ENCODE measurements around the gene GPATCH1. TPM values are rescaled to one million over a fixed set of nuclear protein-coding genes. Genes with fewer than 3 reads are reported as not detected.
"Not testable (repeated sequence)": the region's sequence is repeated elsewhere in the genome, so short reads cannot be mapped to it uniquely, and the experiment has no call there.

GPATCH1 gene
- 10 to 100 TPM in 1 of 2 donors, 1 to 10 TPM in 1; 7.9 to 12.2 TPM for total RNA-seq

- Histone ChIP-seq H3K27ac (peak within 1 kb of the TSS; percentile 80 to 81), H3K9me3 (no peaks in the 10 kb centered on the region), H3K36me3 (peaks cover 0 to 3% of the 10 kb centered on the region in 2 donors), H3K27me3 (replicated peaks; ENCODE audit: insufficient read depth) (no peaks in the 10 kb centered on the region), H3K4me3 (peak within 1 kb of the TSS; percentile 62 to 92), H3K4me1 (replicated peaks) (peaks cover 5% of the 10 kb centered on the region)
- WGBS = under 1% methylated on average over 62 of the region's 62 CpGs
- TF ChIP-seq CTCF (IDR thresholded peaks at IDR 0.05) = peak in 1 of 4 experiments; percentile 14
- TF ChIP-seq POLR2AphosphoS5 (IDR thresholded peaks at IDR 0.05) = peak; percentile 97
- TF ChIP-seq POLR2A (IDR thresholded peaks at IDR 0.05) = peak; percentile 48
- DNase-seq (ENCODE audit: low spot score) = peak; percentile 86
- intact Hi-C loops (cut with DNase I) = loop anchor here (5.0 kb wide), 1 partner anchor 109 kb away; the partner anchor contains the start of genes CEP89 and FAAP24
Measured at GRCh38 chr19:33080761-33081681, at the start of gene GPATCH1. Gene GPATCH1, plus strand, starts transcription at chr19:33081181. Its CDS starts 13 bp downstream, at chr19:33081194.

GRCh38 chr19:33032218-33032781 lies 48.7 kb upstream of the GPATCH1 start:
- intact Hi-C loops (cut with DNase I) = no loop called here
- 33% methylated on average over 8 of the region's 8 CpGs for WGBS
- H3K27me3 ChIP-seq (replicated peaks; ENCODE audit: insufficient read depth) = no peaks in the 10 kb centered on the region

GRCh38 chr19:33035461-33035860 lies 45.5 kb upstream of the GPATCH1 start:
- Histone ChIP-seq H3K4me1 (replicated peaks) (peaks cover 4% of the 10 kb centered on the region), H3K9me3 (no peaks in the 10 kb centered on the region), H3K27ac (peak overlapping the region; percentile 44 to 87), H3K27me3 (replicated peaks; ENCODE audit: insufficient read depth) (no peaks in the 10 kb centered on the region), H3K36me3 (no peaks in the 10 kb centered on the region), H3K4me3 (no peak overlapping the region)
- TF ChIP-seq POLR2AphosphoS5 (IDR thresholded peaks at IDR 0.05) = no peak
- TF ChIP-seq CTCF (IDR thresholded peaks at IDR 0.05) = no peak
- no peak for TF ChIP-seq POLR2A (IDR thresholded peaks at IDR 0.05)
- DNase-seq (ENCODE audit: low spot score) = no peak
- WGBS = 95% methylated on average over 10 of the region's 10 CpGs
- intact Hi-C loops (cut with DNase I) = no loop called here

More at GRCh38 chr19:33032218-33032781, 48.7 kb upstream of the GPATCH1 start:
- H3K36me3 ChIP-seq = no peaks in the 10 kb centered on the region
- H3K27ac ChIP-seq = peak overlapping the region; percentile 81 to 87
- DNase-seq (ENCODE audit: low spot score) = peak; percentile 72
- no peaks in the 10 kb centered on the region for H3K9me3 ChIP-seq
- TF ChIP-seq POLR2A (IDR thresholded peaks at IDR 0.05) = no peak
- peak; percentile 92 for TF ChIP-seq POLR2AphosphoS5 (IDR thresholded peaks at IDR 0.05)
- no peak for TF ChIP-seq CTCF (IDR thresholded peaks at IDR 0.05)
- H3K4me1 ChIP-seq (replicated peaks) = peaks cover 10% of the 10 kb centered on the region
- H3K4me3 ChIP-seq = no peak overlapping the region

- intact Hi-C loops (cut with DNase I) = not testable (repeated sequence)
Measured at GRCh38 chr19:33036370-33037167, 44.4 kb upstream of the GPATCH1 start.

More at GRCh38 chr19:33036370-33037167, 44.4 kb upstream of the GPATCH1 start:
- H3K27me3 ChIP-seq (replicated peaks; ENCODE audit: insufficient read depth); DNase-seq (ENCODE audit: low spot score); H3K9me3 ChIP-seq; H3K36me3 ChIP-seq; H3K4me3 ChIP-seq; H3K4me1 ChIP-seq (replicated peaks): not testable (repeated sequence)
- 94% methylated on average over 43 of the region's 45 CpGs for WGBS
- peak overlapping the region; percentile 61 to 87 for H3K27ac ChIP-seq

Measured in prostate gland (tissue), 2 donors.